Activated CD8-positive, alpha-beta T cell treated with anti-CD3 and anti-CD28 coated beads for 36 hours (primary cell): Measurements from ENCODE around the gene SPOCK2. TPM values are rescaled to one million over a fixed set of nuclear protein-coding genes. Genes with fewer than 3 reads are reported as not detected.

Experiments
- ATAC-seq: fragments of 200-7000 bp; cut with Tn5 transposase; one replicate; pipeline ENCODE4 v1.10.0; 2021; ENCODE audit warnings: mild to moderate bottlenecking, moderate library complexity
- CTCF ChIA-PET: fragments of 350-600 bp; sonication (Branson Sonifier 250); formaldehyde crosslinking; loops from one replicate; lab custom pipeline; 2021; ENCODE audit warnings: antibody characterized with exemption; lab: Charles Lee
- POLR2A ChIA-PET: fragments of 350-600 bp; sonication (Branson Sonifier 250); formaldehyde crosslinking; loops from one replicate; lab custom pipeline; 2021; ENCODE audit warnings: antibody characterized with exemption; lab: Charles Lee
- DNase-seq: peaks from one replicate; pipeline ENCODE4 v3.0.0-alpha.2; 2020
- H3K27ac Mint-ChIP-seq: one replicate; pipeline ENCODE4 v1.8.0; 2021; ENCODE audit warnings: mild to moderate bottlenecking, mixed read lengths
- H3K27me3 Mint-ChIP-seq: one replicate; pipeline ENCODE4 v1.8.0; 2021; ENCODE audit warnings: mixed read lengths
- H3K36me3 Mint-ChIP-seq: one replicate; pipeline ENCODE4 v1.8.0; 2021; ENCODE audit warnings: low read depth, mixed read lengths
- H3K4me1 Mint-ChIP-seq: one replicate; pipeline ENCODE4 v1.8.0; 2021; ENCODE audit warnings: low read depth, mixed read lengths
- H3K4me3 Mint-ChIP-seq: one replicate; pipeline ENCODE4 v1.8.0; 2021; ENCODE audit warnings: mild to moderate bottlenecking, moderate library complexity, mixed read lengths
- H3K9me3 Mint-ChIP-seq: one replicate; pipeline ENCODE4 v1.8.0; 2021; ENCODE audit warnings: mixed read lengths
- intact Hi-C: fragments of 100-400 bp; cut with micrococcal nuclease; formaldehyde crosslinking; loops from one replicate; pipeline ENCODE4 v1.10.0; 2022
- total RNA-seq, 2 experiments: library from RNA; stranded (reverse); gene quantifications; one replicate each; pipeline ENCODE4 v1.2.3, GENCODE V29; 2021
- TF ChIP-seq, protein P1 (sequence below): fragments of 200-600 bp; IDR thresholded peaks from one replicate; pipeline ENCODE4 v1.8.0; 2022; ENCODE audit warnings: antibody characterized with exemption, mild to moderate bottlenecking

The SPOCK2 gene
- total RNA-seq, 2 experiments from 2014 or later = 134 to 135 TPM

DNA sequence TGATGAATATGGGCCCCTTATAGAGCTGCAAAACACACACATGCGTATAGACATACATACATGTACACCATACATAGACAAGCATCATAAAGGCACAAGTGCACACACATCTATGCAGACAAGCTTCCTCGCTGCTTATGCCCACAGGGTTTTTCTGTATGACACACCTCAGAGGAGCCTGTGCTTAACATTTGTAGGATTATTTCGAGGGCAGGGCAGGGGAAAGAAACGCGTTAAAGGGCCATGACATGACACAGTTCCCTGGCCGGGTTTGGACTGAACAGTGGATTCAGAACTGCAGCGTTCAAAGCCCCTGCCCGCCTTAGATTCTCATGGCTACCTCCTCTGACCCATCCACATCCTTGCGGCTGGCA is 79.3 kb downstream of the SPOCK2 start:
- TF ChIP-seq, protein P1, sequence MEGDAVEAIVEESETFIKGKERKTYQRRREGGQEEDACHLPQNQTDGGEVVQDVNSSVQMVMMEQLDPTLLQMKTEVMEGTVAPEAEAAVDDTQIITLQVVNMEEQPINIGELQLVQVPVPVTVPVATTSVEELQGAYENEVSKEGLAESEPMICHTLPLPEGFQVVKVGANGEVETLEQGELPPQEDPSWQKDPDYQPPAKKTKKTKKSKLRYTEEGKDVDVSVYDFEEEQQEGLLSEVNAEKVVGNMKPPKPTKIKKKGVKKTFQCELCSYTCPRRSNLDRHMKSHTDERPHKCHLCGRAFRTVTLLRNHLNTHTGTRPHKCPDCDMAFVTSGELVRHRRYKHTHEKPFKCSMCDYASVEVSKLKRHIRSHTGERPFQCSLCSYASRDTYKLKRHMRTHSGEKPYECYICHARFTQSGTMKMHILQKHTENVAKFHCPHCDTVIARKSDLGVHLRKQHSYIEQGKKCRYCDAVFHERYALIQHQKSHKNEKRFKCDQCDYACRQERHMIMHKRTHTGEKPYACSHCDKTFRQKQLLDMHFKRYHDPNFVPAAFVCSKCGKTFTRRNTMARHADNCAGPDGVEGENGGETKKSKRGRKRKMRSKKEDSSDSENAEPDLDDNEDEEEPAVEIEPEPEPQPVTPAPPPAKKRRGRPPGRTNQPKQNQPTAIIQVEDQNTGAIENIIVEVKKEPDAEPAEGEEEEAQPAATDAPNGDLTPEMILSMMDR = no peak
- H3K27me3 Mint-ChIP-seq = no peaks in the 10 kb centered on the region
- H3K4me1 Mint-ChIP-seq = no peaks in the 10 kb centered on the region
- ChIA-PET CTCF (no interaction called here), POLR2A (no interaction called here)
- H3K36me3 Mint-ChIP-seq = no peaks in the 10 kb centered on the region
- H3K4me3 Mint-ChIP-seq = no peak overlapping the region
- ATAC-seq = no peak
- intact Hi-C loops = no loop called here
- no peaks in the 10 kb centered on the region for H3K9me3 Mint-ChIP-seq
- DNase-seq = no peak
- H3K27ac Mint-ChIP-seq = no peak overlapping the region

Other genes with a start within 250 kb of the SPOCK2 start
- 100 to 1,000 TPM in 1 of 2 experiments, 10 to 100 TPM in 1; 94.2 to 101 TPM for gene PSAP, start 237.3 kb downstream of the SPOCK2 start, total RNA-seq
- under 1 TPM; 0.20 to 0.36 TPM for gene CHST3, start 124.2 kb downstream of the SPOCK2 start, total RNA-seq
- gene ANAPC16, start 127.5 kb upstream of the SPOCK2 start, total RNA-seq = 100 to 1,000 TPM in 1 of 2 experiments, 10 to 100 TPM in 1; 94.6 to 101 TPM
- gene ASCC1, start 127.7 kb upstream of the SPOCK2 start, total RNA-seq = 10 to 100 TPM; 61.6 to 66.2 TPM
- 1,000 to 10,000 TPM; 1,071 to 1,096 TPM for gene DDIT4, start 185.4 kb upstream of the SPOCK2 start, total RNA-seq